ENCODE measurements around the gene LEF1.

LEF1 gene

DNA sequence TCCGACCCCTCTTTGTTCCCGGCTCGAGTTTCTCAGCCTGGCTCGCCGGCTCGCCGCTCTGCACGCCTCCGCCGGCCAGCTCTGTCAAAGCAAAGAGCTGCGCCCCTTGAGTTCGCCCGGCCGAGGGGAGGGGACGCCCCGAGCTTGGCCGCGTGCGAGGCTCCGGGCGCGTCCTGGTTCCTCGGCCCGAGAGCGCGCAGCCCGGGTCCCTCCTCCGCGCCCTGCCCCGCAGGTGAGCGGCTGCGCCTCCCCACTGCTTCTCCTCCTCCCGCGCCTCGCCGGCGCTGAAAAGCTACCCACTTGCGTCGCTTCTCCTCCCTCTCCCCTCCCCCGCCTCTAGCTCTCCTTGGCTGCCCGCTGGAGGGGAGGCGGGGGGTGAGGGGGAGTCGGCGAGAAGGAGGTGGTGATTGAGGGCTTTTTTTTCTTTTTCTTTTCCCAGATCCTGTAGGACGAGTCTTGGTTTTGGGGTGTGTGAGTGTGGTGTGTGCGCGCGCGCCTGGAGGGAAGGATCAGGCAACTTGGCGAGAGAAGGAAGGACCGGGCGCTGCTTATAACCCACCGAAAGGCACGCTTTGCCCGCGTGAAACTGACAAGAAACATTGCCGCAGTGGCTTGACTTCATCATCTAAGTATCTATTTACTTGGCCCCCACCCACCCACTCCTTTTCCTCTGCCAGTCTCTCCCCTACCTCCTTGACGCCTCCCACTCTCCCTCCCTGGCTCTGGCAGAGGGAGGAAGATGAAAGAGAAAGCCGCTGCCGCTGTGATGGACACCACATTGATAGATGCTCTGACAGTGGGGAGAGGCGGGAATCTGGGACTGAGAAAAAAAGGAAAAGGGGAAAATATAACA is at the start of gene LEF1:
Gene LEF1, minus strand, starts transcription at position 262 of the 853 bp plus-strand sequence. CDS start 1,165 bp downstream, outside the sequence.
- peak; percentile 80 for DNase-seq

DNA sequence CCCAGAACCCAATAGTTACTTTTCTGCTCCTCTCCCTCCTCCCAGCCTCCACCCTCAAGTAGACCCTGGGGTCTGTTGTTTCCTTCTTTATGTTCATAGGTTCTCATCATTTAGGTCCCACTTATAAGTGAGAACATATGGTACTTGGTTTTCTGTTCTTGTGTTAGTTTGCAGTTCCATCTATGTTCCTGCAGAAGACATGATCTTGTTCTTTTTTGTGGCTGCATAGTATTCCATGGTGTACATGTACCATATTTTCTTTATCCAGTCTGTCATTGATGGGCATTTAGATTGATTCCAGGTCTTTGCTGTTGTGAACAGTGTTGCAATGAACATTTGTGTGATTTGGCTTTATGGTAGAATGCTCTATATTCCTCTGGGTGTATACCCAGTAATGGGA is 47.8 kb upstream of the LEF1 start:
- no peak for DNase-seq

DNA sequence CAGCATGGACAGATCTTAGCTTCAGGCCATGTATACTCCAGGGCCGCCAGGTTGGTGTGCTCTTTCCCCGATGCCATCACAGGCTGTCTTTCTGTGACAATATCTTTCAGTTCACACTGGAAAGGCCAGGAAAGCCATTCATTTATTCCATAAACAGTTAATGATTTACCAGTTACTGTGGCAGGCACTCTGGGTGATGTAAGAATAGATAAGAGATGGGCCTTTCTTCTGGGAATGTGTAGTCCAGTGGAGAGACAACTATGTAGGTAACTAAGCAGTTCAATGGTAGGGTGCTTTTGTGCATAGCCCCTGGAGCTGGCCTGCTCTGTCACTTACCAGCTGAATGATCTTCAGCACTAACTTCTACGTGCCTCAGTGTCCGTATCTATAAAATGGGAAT is 46.3 kb upstream of the LEF1 start:
- no peak for DNase-seq

GRCh38 chr4:108213723-108214122 is 45.0 kb upstream of the LEF1 start:
- DNase-seq: no peak

- no peak for DNase-seq
Measured at GRCh38 chr4:108213308-108213707, 44.6 kb upstream of the LEF1 start.

DNA sequence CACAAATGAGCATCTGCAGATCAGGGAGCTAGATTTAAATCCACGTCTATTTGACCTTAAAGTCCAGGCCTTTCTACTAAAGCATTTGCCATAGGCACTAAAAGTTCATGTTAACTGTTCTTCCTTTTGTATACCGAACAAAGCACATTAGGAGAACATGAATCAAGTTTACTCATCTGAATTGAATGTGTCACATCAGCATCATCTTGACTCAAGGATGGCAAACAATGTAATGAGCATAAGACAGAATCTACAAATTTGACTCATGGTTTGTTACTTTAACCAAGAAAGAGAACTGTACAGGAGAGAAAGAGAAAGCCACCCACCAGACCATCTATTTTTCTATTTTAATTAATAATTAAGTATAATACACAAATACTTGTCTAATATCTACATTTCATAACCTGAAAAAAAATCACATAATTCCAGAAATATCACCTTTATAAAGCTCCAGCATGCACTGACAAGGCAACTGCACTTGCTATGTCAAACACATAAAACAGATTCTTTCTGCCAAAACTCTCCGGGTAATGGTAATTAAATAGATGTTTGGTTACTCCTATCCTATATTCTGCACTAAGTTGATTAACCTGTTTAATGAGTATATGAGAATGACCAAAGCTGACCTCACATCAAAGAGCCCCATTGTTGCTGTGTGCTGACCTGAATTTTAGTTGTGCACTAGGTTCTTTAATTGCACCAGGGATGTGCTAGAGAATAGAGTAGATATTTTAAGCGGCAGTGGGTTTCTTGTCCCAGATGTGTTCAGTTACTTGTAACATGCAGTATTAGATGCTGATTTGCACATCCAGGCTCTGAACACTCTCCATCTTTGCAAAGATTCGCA is 42.5 kb upstream of the LEF1 start:
- no peak for DNase-seq

DNA sequence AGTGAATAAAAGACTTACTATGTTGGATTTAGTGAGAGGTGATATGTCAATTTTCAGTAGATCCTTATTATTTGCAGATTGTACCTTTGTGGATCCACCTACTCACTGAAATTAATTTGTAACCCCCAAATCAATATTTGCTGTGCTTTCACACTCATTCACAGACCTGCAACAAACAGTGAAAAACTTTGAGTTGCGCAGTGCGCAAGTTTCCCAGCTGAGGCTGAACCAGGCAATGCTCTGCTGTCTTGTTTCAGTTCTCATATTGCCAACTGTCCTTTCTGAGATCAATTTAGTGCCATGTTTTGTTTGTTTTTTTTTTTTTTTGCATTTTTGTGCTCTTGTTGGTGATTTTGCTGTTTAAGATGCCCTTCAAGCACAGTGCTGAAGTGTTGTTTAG is 40.8 kb upstream of the LEF1 start:
- DNase-seq: no peak

- DNase-seq: no peak
Measured at GRCh38 chr4:108205859-108206258, 37.1 kb upstream of the LEF1 start.

- DNase-seq: no peak
Measured at GRCh38 chr4:108204518-108204917, 35.8 kb upstream of the LEF1 start.

DNA sequence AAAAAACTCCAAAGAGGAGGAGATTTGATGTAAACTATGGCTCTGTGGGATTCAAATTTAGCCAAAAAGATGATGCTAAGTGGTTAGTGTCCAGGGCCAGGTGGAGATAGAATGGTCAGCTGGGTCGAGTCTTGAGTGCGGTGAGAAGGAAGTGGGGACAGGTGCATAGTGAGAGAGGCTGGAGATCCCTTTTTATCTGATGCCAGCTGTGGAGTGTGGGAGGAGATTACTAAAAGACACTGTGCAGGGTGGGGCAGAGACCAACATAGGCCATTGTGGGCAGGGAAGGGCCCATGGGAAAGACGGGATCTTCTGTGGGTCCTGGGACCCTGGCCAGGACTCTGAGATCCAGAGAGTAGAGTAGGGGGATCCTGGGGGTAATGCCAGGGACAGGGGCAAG is 34.6 kb upstream of the LEF1 start:
- no peak for DNase-seq

GRCh38 chr4:108201774-108202173 is 33.0 kb upstream of the LEF1 start:
- no peak for DNase-seq

DNA sequence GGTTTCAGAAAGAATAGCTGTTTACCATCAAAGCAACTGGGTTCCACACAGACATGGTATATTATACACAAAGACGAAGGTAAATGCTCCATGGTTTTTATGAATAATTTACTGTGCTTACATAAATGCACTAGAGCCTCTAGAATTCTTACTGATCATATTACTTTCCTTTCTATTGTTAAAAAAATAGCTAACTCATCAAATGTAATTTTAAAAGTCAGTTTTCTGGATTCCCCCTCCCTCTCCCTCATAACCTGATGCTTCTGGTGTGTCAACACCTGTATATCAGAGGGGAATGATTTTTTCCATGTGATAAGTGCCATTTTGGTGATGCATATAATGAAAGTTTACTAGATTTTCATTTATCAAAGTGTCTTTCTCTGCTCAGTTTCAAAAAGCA is 31.1 kb upstream of the LEF1 start:
- no peak for DNase-seq

- no peak for DNase-seq
Measured at GRCh38 chr4:108193886-108194672, 25.3 kb upstream of the LEF1 start.

DNA sequence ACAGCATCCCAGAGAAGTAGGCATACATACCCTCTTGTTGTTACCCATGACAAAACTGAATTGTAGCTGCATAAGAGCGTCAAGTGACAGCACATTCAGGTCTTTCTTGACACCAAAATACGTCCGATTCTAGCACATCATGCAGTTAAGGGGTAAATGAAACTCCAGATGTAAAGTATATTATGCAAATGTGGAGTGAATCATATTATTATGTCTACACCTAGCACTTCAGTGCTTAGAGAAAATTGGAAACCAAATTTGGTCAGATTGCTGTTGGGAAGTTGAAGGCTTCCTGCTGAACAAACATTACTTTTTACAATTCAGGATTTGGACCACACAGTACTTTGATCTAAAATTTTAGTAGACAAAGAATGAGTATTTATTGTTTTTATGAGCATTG is 24.2 kb upstream of the LEF1 start:
- DNase-seq: no peak

DNA sequence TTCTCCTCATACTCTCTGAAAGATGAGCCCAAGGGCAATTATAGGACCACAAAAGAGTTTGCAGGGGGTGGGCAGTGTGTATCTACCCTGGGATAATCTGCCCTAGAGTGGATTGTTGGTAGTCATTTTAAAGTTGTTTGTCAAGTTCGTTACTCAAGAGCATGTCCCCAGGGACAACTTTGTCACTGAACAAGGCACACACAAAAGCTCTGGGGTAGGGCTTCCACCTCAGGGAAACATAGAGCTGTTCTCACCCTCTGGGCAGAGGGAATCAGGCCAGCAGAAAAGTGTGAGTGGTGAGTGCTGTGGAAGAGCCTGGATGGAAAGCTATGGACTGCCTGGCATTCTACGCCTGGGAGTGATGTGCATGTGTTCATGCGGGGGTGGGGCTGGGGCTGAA is 23.3 kb upstream of the LEF1 start:
- no peak for DNase-seq

- no peak for DNase-seq
Measured at GRCh38 chr4:108191269-108191914, 22.7 kb upstream of the LEF1 start.

DNA sequence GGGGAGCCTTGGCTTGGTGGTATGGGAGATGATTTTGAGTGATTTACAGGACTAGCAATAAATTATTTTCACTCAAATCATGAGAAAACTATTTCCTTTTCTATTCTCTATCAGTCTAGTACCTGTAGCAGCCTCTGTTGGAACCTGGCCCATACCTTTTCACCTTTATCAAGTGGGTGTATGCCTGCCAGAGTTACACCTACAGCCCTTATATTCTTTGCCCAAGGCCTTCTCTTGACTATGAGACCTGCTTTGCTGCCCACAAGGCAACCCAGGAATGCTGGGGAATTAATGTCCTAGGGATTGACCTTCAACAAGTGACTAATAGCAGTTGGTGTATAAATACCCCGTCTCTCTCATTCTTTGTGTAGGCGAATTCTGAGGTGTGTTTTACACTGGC is 20.0 kb upstream of the LEF1 start:
- no peak for DNase-seq

GRCh38 chr4:108185252-108185651 is 16.5 kb upstream of the LEF1 start:
- no peak for DNase-seq

DNA sequence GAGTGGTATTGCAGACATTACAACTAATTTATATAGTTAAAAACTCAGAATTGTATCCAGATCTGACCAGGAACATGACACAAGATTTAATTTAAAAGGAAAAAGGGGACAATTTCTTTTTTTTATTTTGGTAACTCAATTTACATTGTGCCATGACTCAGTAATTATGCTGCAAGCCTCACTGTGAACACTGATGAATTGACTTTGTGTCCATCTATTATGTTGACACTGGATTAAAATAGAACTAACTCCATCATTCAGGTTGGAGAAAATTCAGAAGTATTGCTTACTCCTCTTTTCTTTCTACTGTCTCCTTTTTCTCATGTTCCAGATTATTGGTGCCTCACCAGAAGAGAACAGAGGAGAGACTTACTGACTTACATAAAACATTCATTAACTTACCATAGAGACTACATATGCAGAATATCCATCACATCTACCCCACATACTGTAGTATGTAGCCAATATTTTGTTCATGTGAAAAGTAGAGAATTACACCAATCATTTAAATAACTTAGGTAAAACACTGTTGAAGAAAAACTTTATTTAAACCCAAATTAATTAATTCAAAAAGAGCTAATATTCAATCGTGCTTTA is 15.8 kb upstream of the LEF1 start:
- DNase-seq: no peak

DNA sequence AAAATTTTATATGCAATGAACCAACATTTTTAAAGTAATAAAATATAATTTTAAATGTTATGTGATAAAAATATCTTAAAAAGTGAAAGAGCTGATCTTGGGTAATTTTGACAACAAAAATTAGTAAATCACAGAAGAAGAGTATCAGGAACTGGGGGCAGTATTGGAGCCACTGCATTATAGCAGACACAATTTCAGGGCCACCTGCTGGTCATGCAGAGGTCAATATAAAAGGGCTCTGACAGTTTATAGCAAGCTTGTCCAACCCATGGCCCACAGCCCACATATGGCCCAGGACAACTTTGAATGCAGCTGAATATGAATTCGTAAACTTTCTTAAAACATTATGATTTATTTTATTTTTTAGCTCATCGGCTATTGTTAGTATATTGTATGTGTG is 13.0 kb upstream of the LEF1 start:
- DNase-seq: no peak

GRCh38 chr4:108180513-108180912 is 11.8 kb upstream of the LEF1 start:
- DNase-seq: no peak

- no peak for DNase-seq
Measured at GRCh38 chr4:108175966-108176365, 7.2 kb upstream of the LEF1 start.

All from stimulated activated CD4-positive, alpha-beta T cell treated with anti-CD3 and anti-CD28 coated beads, Interleukin-4, amount 100 ng/mL, for 1 hour (primary cell).